IPS-18c (cell line): Measurements from ENCODE around the gene SUSD5.
"Not testable (repeated sequence)": the region's sequence is repeated elsewhere in the genome, so short reads cannot be mapped to it uniquely, and the experiment has no call there.

Source experiments
- H3K4me3 ChIP-seq: 2 replicates; pipeline ENCODE4 v1.7.0; 2013; ENCODE audit warnings: low read depth, mild to moderate bottlenecking, low read length, moderate library complexity; ENCODE audit not compliant: insufficient read depth
- H3K9me3 ChIP-seq: one replicate; pipeline ENCODE4 v1.6.1; 2013; ENCODE audit warnings: mild to moderate bottlenecking, low read length, moderate library complexity; ENCODE audit not compliant: control insufficient read depth, insufficient read depth

SUSD5 gene

GRCh38 chr3:33139006-33139623 lies 79.5 kb downstream of the SUSD5 start:
- H3K4me3 ChIP-seq, H3K9me3 ChIP-seq: not testable (repeated sequence)

GRCh38 chr3:33137691-33138090 lies 80.9 kb downstream of the SUSD5 start:
- H3K4me3 ChIP-seq: no peak overlapping the region
- no peaks in the 10 kb centered on the region for H3K9me3 ChIP-seq

DNA sequence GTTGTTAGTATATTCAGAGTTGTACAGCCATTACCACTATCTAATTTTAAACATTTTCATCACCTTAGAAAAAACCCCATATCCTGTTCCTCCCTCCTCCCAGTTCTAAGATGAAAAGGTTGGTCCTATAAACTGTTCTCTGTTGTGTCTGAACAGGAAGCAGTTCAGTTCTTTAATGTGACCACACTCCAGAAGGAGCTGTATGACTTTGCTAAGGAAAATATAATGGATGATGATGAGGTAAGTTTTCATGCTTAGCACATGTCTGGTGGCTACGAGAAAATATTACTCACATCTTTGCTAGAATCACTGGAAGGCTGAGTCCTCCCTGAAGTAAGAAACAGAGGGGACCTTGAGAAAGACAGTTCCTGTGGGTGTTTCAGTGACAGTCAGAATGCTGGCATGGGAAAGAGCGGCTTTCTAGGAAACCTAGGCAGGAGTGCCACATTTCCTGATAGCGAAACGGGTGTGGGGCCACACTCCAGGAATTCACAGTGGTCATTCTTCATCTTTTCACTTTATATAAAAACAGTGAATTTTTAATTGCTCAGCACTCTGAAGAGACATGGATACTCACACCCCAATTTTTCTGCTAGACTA lies 84.5 kb downstream of the SUSD5 start:
- Histone ChIP-seq H3K4me3 (no peak overlapping the region), H3K9me3 (no peaks in the 10 kb centered on the region)

DNA sequence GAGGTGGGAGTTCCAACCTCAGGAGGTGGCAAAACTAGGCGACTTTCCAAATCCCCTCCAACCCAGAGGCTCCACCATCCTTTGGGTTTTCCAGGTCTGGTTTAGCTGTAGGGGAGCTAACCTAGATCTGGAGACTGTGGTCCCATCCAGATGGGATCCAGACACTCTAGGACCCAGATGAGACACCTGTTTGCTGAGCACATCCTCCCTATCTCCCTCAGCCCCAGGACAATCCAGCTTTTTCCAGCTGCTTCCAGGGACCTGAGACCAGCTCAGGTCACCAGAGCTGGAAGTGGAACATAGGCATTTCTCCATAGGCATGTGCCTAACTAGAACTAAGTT lies 86.6 kb downstream of the SUSD5 start:
- no peak overlapping the region for H3K4me3 ChIP-seq
- H3K9me3 ChIP-seq: no peaks in the 10 kb centered on the region

DNA sequence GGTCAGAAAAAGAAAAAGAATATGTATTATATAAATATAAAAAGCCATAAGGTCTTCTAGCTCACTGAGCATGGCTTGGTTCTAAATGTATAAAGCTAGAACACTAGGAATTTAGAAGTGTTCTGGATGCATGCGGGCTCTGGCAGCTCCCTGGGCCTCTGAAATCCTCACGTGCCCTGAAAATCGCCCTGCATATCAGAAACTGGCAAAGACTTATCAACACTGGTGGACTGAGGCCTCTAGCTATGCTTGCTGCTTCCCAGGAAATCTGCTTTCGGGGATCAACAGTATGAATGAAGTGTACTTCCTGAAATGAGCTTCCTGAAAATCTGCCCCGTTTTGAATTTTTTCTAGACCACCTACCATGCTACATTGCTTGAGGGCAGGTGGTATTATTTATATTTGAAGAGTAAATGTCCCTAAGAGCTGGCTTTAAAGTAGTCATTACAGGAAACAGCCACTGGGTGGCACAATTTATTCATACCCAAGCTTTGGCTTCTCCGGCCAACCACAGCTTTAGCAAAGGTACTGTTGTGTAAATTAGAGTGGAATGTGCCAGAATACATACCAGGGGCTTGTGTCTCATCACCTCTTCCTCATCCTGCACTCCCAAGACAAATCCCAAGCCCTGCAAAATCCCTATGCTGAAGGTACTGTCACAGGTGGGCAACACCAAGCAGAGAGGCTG lies 87.1 kb downstream of the SUSD5 start:
- Histone ChIP-seq H3K4me3 (no peak overlapping the region), H3K9me3 (no peaks in the 10 kb centered on the region)

GRCh38 chr3:33130144-33130543 lies 88.5 kb downstream of the SUSD5 start:
- no peaks in the 10 kb centered on the region for H3K9me3 ChIP-seq
- no peak overlapping the region for H3K4me3 ChIP-seq

DNA sequence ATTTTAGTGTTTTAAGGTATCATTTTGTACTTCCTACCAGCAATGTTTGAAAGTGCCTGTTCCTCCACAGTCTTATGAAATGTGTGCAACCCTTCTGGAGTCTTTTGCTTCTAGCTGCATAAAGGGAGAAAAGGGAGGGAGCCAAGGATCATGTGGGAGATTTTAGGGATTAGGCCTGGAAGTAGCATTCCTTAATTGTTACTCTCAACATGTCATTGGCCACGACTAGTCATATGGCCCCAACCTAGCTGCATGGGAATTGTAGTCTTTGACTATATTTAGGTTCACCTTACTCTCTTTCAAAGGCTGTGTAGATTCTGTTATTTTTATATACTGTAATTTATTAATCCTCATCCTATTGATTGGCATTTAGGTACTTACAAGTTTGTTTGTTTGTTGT lies 89.9 kb downstream of the SUSD5 start:
- H3K4me3 ChIP-seq: no peak overlapping the region
- H3K9me3 ChIP-seq: no peaks in the 10 kb centered on the region

DNA sequence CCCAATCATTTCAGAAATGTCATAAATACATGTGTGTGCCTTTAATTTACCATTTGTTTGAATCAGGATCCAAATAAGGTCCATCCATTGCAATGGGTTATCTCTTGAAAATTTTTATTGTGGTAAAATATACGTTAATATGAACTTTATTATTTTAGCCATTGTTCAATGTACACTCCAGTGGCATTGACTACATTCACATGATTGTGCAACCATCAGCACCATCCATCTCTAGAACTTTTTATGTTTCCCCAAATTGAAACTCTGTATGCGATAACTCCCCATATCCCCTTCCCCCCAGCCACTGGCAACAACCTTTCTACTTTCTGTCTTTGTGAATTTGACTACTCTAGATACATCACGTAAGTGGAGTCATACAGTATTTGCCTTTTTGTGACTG lies 92.8 kb downstream of the SUSD5 start:
- Histone ChIP-seq H3K9me3 (no peaks in the 10 kb centered on the region), H3K4me3 (no peak overlapping the region)

- H3K9me3 ChIP-seq: no peaks in the 10 kb centered on the region
- no peak overlapping the region for H3K4me3 ChIP-seq
Measured at GRCh38 chr3:33124638-33125037, 94.0 kb downstream of the SUSD5 start.

DNA sequence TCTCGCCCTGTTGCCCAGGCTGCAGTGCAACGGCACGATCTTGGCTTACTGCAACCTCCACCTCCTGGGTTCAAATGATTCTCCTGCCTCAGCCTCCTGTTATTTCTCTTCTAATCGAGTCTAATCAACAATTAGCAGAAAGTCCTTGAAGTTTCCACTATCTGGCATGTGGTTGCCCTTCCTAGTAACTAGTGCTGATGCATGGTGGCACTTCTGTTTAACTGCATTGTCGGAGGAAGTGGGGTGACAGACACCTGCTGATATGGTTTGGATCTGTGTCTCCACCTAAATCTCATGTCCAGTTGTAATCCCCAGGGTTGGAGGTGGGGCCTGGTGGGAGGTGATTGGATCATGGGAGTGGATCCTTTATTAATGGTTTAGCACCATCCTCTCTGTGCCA lies 95.6 kb downstream of the SUSD5 start:
- Histone ChIP-seq H3K9me3 (no peaks in the 10 kb centered on the region), H3K4me3 (no peak overlapping the region)

GRCh38 chr3:33119891-33120290 lies 98.7 kb downstream of the SUSD5 start:
- Histone ChIP-seq H3K4me3 (no peak overlapping the region), H3K9me3 (no peaks in the 10 kb centered on the region)

DNA sequence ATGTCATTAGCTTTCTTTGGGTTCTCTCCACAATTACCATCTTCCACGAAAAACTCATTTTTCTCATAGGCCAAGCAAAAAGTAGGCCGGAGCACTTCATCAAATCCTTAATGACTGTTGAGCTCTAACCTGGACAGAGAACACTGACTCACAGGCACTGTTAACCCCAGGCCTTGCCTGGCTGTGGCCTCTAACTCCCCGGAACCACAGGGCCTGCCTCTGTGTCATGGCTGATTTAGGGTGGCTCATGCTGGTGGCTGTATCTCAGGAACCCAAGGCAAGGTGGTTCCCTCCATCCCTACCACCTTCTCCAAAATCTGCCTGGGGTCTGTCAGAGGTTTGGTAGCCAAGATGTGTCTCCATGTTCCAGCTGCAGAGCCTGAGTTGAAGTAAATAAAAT lies 101.1 kb downstream of the SUSD5 start:
- Histone ChIP-seq H3K9me3 (no peaks in the 10 kb centered on the region), H3K4me3 (no peak overlapping the region)

GRCh38 chr3:33115024-33115768 lies 103.4 kb downstream of the SUSD5 start:
- peak overlapping the region; percentile 34; the same call in 1 of the 2 replicates for H3K4me3 ChIP-seq

DNA sequence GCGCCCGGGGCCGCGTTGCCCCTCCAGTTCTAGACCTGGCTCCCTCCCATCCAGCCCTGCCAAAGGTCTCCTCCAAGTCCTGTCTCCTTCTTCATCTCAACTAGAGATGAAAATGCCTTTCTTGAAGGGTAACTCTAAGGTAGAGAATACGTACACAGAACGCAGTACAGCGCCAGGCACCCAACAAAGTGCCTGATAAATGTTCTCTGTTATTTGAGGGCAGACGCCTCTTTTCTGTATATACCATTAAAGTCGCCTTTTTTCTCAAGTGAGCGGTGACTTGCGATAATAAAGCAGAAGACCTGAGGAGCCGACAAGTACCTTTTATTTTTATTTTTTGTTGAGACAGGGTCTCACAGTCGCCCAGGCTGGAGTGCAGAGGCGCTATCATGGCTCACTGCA lies 104.0 kb downstream of the SUSD5 start:
- H3K9me3 ChIP-seq: no peaks in the 10 kb centered on the region
- H3K4me3 ChIP-seq: peak overlapping the region; percentile 34; the same call in 1 of the 2 replicates

More at GRCh38 chr3:33115024-33115768, 103.4 kb downstream of the SUSD5 start:
- no peaks in the 10 kb centered on the region for H3K9me3 ChIP-seq

DNA sequence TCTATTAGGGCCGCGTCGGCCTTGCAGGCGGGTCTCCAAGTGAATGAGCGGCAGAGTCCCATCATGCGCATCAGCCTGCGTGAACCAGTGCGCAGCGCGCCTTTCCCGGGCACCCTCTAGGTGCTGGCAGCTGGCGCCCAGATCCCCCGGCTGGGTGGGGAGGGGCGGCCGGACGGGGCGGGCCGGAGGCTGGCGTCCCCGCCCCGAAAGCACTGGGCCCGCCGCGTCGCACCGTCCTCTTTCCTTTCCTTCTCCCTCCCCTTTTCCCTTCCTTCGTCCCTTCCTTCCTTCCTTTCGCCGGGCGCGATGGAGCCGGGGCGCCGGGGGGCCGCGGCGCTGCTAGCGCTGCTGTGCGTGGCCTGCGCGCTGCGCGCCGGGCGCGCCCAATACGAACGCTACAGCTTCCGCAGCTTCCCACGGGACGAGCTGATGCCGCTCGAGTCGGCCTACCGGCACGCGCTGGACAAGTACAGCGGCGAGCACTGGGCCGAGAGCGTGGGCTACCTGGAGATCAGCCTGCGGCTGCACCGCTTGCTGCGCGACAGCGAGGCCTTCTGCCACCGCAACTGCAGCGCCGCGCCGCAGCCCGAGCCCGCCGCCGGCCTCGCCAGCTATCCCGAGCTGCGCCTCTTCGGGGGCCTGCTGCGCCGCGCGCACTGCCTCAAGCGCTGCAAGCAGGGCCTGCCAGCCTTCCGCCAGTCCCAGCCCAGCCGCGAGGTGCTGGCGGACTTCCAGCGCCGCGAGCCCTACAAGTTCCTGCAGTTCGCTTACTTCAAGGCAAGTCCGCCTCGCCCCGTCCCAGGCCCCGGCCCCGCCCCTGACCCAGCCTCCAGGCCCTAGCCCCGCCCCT lies 104.6 kb downstream of the SUSD5 start, which contains the start of gene CRTAP:
Gene CRTAP, plus strand, starts transcription at position 243 of the 850 bp plus-strand sequence. Its CDS starts 64 bp downstream, at position 307.
- peak within 1 kb of the TSS; percentile 96 for H3K4me3 ChIP-seq
- no peaks in the 10 kb centered on the region for H3K9me3 ChIP-seq

- H3K4me3 ChIP-seq: no peak overlapping the region
- no peaks in the 10 kb centered on the region for H3K9me3 ChIP-seq
Measured at GRCh38 chr3:33111581-33111980, 107.0 kb downstream of the SUSD5 start.

GRCh38 chr3:33106854-33107253 lies 111.8 kb downstream of the SUSD5 start:
- H3K9me3 ChIP-seq, H3K4me3 ChIP-seq: not testable (repeated sequence)
